Lower leg skin (tissue), 3 donors: ENCODE data around the gene SFXN1.

ENCODE experiments used
- CTCF ChIP-seq, 3 donors: fragments of 450-650 bp; IDR thresholded peaks; one replicate each; pipeline ENCODE4 v1.5.1; 2016; ENCODE audit warnings: antibody characterized with exemption in 3 of 3, mild to moderate bottlenecking in 3 of 3, moderate library complexity in 2 of 3
- POLR2A ChIP-seq, 2 donors: fragments of 450-650 bp; IDR thresholded peaks; one replicate each; pipeline ENCODE4 v1.6.1; 2016 to 2017; ENCODE audit warnings: antibody characterized with exemption in 2 of 2, mild to moderate bottlenecking in 1 of 2, moderate library complexity in 1 of 2

- no peak for TF ChIP-seq POLR2A (IDR thresholded peaks at IDR 0.05)
- no peak for TF ChIP-seq CTCF (IDR thresholded peaks at IDR 0.05)
Observed at GRCh38 chr5:175468892-175469291, 9.5 kb upstream of the SFXN1 start.
